Measurements from ENCODE around the gene TRIM2. TPM values are rescaled to one million over a fixed set of nuclear protein-coding genes. Genes with fewer than 3 reads are reported as not detected.

Gene TRIM2
- total and polyA plus RNA-seq, 7 experiments from 2014 or later, result 0.12 to 3.9 (median 2.1) TPM

DNA sequence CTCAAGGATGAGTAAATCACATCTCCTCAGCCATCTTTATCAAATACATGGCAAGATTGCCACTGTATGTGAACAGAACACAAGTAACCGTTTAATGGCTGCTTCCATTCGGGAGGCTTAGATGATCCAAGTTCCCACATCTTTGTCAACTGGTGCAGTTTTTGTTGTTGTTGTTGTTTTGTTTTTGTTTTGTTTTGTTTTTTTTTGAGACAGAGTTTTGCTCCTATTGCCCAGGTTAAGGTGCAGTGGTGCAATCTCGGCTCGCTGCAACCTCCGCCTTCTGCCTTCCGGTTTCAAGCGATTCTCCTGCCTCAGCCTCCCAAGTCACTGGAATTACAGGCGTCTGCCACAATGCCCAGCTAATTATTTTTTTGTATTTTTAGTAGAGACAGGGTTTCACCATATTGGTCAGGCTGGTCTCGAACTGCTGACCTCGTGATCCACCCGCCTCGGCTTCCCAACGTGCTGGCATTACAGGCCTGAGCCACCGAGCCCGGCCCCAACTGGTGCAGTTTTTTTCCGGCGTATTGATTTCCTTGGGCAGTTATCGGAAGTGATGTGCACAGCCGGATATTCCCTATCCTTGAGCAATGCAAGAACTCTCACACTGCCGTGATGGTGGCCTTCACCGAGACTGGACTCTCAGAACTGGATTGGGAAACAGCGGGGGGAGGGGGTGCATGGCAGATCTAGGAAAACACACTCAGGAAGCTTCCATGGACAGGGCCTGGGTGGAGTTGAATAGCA, 29.2 kb upstream of the TRIM2 start:
- ATAC-seq, result no peak
- H3K4me1 Mint-ChIP-seq, result no peaks in the 10 kb centered on the region
- Histone ChIP-seq H3K27ac (ENCODE audit: low read depth, low read length) (no peak overlapping the region), H3K4me1 (ENCODE audit: control insufficient read depth in 2 of 2, insufficient read depth in 2 of 2, low read length in 2 of 2) (no peaks in the 10 kb centered on the region), H3K4me3 (ENCODE audit: low read length) (no peak overlapping the region), H3K36me3 (ENCODE audit: control insufficient read depth in 2 of 3, insufficient read depth in 3 of 3, low read length in 3 of 3) (no peaks in the 10 kb centered on the region), H3K9me3 (ENCODE audit: control insufficient read depth in 2 of 3, low read length in 3 of 3) (no peaks in the 10 kb centered on the region), H3K27me3 (ENCODE audit: control insufficient read depth in 2 of 2, insufficient read depth in 2 of 2, low read length in 2 of 2) (no peaks in the 10 kb centered on the region)
- POLR2A ChIA-PET, result no interaction called here
- CTCF ChIA-PET, result interaction anchor here (0.6 kb wide), 1 partner anchor 44 kb away, joined by 3 read pairs; no protein-coding TSS in a partner anchor
- intact Hi-C loops (cut with micrococcal nuclease), result no loop called here
- no peak for DNase-seq
- no peaks in the 10 kb centered on the region for H3K36me3 Mint-ChIP-seq
- peak overlapping the region in 1 of 9 donors; percentile 23 for H3K27ac Mint-ChIP-seq
- H3K9me3 Mint-ChIP-seq, result peaks cover 0 to 1% (median 0%) of the 10 kb centered on the region in 11 donors
- no peak overlapping the region for H3K4me3 Mint-ChIP-seq
- peaks cover 0 to 4% (median 0%) of the 10 kb centered on the region in 5 donors for H3K27me3 Mint-ChIP-seq

DNA sequence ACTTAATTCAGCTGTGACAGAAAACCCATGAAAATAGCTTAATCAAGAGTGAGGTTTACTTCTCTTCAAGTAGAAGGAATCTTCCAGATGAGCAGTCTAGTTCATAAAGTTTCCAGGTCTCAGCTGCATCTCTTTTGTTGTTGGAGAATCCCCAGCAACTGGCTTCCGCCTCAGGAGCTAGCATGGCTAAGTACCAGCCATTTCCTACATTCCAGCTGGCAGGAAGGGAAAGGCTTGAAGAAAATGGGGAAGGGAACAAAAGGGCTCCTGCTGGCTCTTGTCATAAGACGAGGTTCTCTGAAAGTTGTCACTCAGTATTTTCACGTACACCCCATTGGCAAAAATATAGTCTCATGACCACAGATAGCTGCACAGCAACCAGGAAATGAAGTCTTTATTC, 27.3 kb upstream of the TRIM2 start:
- intact Hi-C loops (cut with micrococcal nuclease), result no loop called here

DNA sequence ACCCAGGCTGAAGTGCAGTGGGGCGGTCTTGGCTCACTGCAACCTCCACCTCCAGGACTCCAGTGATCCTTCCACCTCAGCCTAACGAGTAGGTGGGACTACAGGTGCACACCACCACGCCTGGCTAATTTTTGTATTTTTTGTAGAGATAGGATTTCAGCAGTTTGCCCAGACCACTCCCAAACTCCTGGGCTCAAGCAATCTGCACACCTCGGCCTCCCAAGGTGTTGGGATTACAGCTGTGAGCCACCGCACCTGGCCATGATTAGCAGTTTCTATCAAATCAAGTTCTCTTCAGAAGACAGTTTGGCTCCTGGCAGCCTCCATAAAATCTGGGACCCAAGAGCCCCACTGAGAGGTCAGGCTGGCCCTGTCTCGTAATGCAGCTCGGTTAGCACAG, 26.4 kb upstream of the TRIM2 start:
- peaks cover 0 to 2% (median 0%) of the 10 kb centered on the region in 5 donors for H3K27me3 Mint-ChIP-seq
- H3K4me3 ChIP-seq (ENCODE audit: low read length), result no peak overlapping the region
- H3K9me3 ChIP-seq (ENCODE audit: control insufficient read depth in 2 of 3, low read length in 3 of 3), result no peaks in the 10 kb centered on the region
- H3K36me3 ChIP-seq (ENCODE audit: control insufficient read depth in 2 of 3, insufficient read depth in 3 of 3, low read length in 3 of 3), result no peaks in the 10 kb centered on the region
- intact Hi-C loops (cut with micrococcal nuclease), result no loop called here
- no peak overlapping the region for H3K27ac ChIP-seq (ENCODE audit: low read depth, low read length)
- no peak overlapping the region for H3K27ac Mint-ChIP-seq
- CTCF ChIA-PET, result no interaction called here
- DNase-seq (no peak), ATAC-seq (no peak)
- POLR2A ChIA-PET, result interaction anchor here (1.2 kb wide), 1 partner anchor 18 kb away, joined by 3 read pairs; no protein-coding TSS in a partner anchor
- H3K4me1 ChIP-seq (ENCODE audit: control insufficient read depth in 2 of 2, insufficient read depth in 2 of 2, low read length in 2 of 2), result no peaks in the 10 kb centered on the region
- no peaks in the 10 kb centered on the region for H3K4me1 Mint-ChIP-seq
- H3K4me3 Mint-ChIP-seq, result no peak overlapping the region
- H3K27me3 ChIP-seq (ENCODE audit: control insufficient read depth in 2 of 2, insufficient read depth in 2 of 2, low read length in 2 of 2), result no peaks in the 10 kb centered on the region
- peaks cover 0 to 1% (median 0%) of the 10 kb centered on the region in 11 donors for H3K9me3 Mint-ChIP-seq
- H3K36me3 Mint-ChIP-seq, result no peaks in the 10 kb centered on the region

More for the DNA sequence above, 27.3 kb upstream of the TRIM2 start:
- no peak for ATAC-seq
- H3K9me3 ChIP-seq (ENCODE audit: control insufficient read depth in 2 of 3, low read length in 3 of 3), result no peaks in the 10 kb centered on the region
- H3K27me3 ChIP-seq (ENCODE audit: control insufficient read depth in 2 of 2, insufficient read depth in 2 of 2, low read length in 2 of 2), result no peaks in the 10 kb centered on the region
- H3K27ac Mint-ChIP-seq, result no peak overlapping the region
- H3K4me3 Mint-ChIP-seq, result no peak overlapping the region
- ChIA-PET POLR2A (no interaction called here), CTCF (no interaction called here)
- no peak for DNase-seq
- no peak overlapping the region for H3K4me3 ChIP-seq (ENCODE audit: low read length)
- no peak overlapping the region for H3K27ac ChIP-seq (ENCODE audit: low read depth, low read length)
- H3K36me3 ChIP-seq (ENCODE audit: control insufficient read depth in 2 of 3, insufficient read depth in 3 of 3, low read length in 3 of 3), result no peaks in the 10 kb centered on the region
- no peaks in the 10 kb centered on the region for H3K4me1 Mint-ChIP-seq
- H3K36me3 Mint-ChIP-seq, result no peaks in the 10 kb centered on the region
- H3K4me1 ChIP-seq (ENCODE audit: control insufficient read depth in 2 of 2, insufficient read depth in 2 of 2, low read length in 2 of 2), result no peaks in the 10 kb centered on the region
- peaks cover 0 to 4% (median 0%) of the 10 kb centered on the region in 5 donors for H3K27me3 Mint-ChIP-seq
- H3K9me3 Mint-ChIP-seq, result peaks cover 0 to 1% (median 0%) of the 10 kb centered on the region in 11 donors

DNA sequence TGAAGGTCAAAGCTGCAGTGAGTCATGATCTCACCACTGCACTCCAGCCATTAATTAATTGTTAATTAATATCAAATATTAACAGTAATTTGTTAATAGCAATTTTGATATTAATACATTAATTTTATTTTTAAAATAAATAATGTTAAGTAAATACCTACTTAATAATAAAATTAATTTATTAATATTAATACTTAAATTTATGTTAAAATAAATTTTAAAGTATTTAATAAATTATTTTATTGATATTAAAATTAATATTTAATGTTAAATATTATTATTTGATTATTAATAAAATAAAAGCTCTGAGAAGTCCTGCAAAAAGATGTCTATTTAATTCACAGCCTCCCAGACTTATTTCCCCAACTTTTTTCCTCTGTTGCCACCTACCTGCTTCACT, 25.1 kb upstream of the TRIM2 start:
- Mint-ChIP-seq H3K27ac (no peak overlapping the region), H3K4me1 (no peaks in the 10 kb centered on the region), H3K36me3 (no peaks in the 10 kb centered on the region), H3K27me3 (peaks cover 0 to 2% (median 0%) of the 10 kb centered on the region in 5 donors), H3K9me3 (peaks cover 0 to 1% (median 0%) of the 10 kb centered on the region in 11 donors), H3K4me3 (no peak overlapping the region)
- CTCF ChIA-PET, result no interaction called here
- no peaks in the 10 kb centered on the region for H3K27me3 ChIP-seq (ENCODE audit: control insufficient read depth in 2 of 2, insufficient read depth in 2 of 2, low read length in 2 of 2)
- H3K9me3 ChIP-seq (ENCODE audit: control insufficient read depth in 2 of 3, low read length in 3 of 3), result no peaks in the 10 kb centered on the region
- H3K36me3 ChIP-seq (ENCODE audit: control insufficient read depth in 2 of 3, insufficient read depth in 3 of 3, low read length in 3 of 3), result no peaks in the 10 kb centered on the region
- no peak overlapping the region for H3K4me3 ChIP-seq (ENCODE audit: low read length)
- POLR2A ChIA-PET, result interaction anchor here (1.2 kb wide), 1 partner anchor 17 kb away, joined by 3 read pairs; no protein-coding TSS in a partner anchor
- DNase-seq (no peak), ATAC-seq (no peak)
- H3K4me1 ChIP-seq (ENCODE audit: control insufficient read depth in 2 of 2, insufficient read depth in 2 of 2, low read length in 2 of 2), result no peaks in the 10 kb centered on the region
- intact Hi-C loops (cut with micrococcal nuclease), result no loop called here
- no peak overlapping the region for H3K27ac ChIP-seq (ENCODE audit: low read depth, low read length)

DNA sequence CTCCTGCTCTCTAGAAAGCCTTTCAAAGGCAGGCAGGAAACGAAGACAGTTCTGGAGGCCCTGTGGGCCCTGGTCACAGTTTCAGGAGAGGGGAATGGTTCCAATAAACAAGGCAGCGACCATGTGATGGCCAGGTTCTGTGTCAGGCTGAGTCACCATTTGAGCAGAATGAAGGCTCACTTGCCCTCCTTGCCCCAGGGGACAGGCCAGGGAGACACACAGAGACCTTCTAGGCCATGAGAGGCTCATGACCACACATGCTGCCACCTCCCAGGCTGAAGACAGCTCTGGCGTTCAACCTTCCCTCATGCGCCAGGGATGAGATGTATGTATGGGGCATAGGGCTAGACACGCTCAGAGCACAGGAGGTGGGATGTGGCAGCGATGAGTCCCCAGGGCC, 22.9 kb upstream of the TRIM2 start:
- Histone ChIP-seq H3K27ac (ENCODE audit: low read depth, low read length) (no peak overlapping the region), H3K27me3 (ENCODE audit: control insufficient read depth in 2 of 2, insufficient read depth in 2 of 2, low read length in 2 of 2) (no peaks in the 10 kb centered on the region), H3K4me3 (ENCODE audit: low read length) (no peak overlapping the region), H3K36me3 (ENCODE audit: control insufficient read depth in 2 of 3, insufficient read depth in 3 of 3, low read length in 3 of 3) (no peaks in the 10 kb centered on the region), H3K4me1 (ENCODE audit: control insufficient read depth in 2 of 2, insufficient read depth in 2 of 2, low read length in 2 of 2) (no peaks in the 10 kb centered on the region), H3K9me3 (ENCODE audit: control insufficient read depth in 2 of 3, low read length in 3 of 3) (no peaks in the 10 kb centered on the region)
- H3K27ac Mint-ChIP-seq, result no peak overlapping the region
- intact Hi-C loops (cut with micrococcal nuclease), result no loop called here
- peaks cover 0 to 1% (median 0%) of the 10 kb centered on the region in 11 donors for H3K9me3 Mint-ChIP-seq
- ChIA-PET CTCF (no interaction called here), POLR2A (no interaction called here)
- peaks cover 0 to 2% (median 0%) of the 10 kb centered on the region in 5 donors for H3K27me3 Mint-ChIP-seq
- ATAC-seq, result no peak
- no peak overlapping the region for H3K4me3 Mint-ChIP-seq
- DNase-seq, result no peak
- H3K4me1 Mint-ChIP-seq, result no peaks in the 10 kb centered on the region
- no peaks in the 10 kb centered on the region for H3K36me3 Mint-ChIP-seq

DNA sequence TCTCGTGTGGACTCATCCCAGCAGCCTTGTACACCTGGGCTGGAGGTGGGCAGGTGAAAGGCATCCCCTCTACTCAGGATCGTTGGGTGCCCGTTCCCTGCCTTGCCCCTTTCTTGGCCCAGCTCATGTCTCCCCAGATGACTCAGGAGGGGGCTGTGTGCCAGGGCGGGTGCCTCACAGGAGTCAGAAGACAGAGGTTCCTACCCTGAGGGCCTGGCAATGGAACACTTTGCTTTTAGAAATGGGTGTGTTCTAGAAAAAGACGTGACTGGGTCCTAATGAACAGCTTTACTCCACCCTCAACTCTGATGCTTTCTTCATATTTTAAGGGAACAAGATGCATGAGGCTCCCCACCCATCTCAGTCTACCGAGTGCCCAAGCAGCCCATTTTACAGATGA, 22.5 kb upstream of the TRIM2 start:
- Histone ChIP-seq H3K4me3 (ENCODE audit: low read length) (no peak overlapping the region), H3K9me3 (ENCODE audit: control insufficient read depth in 2 of 3, low read length in 3 of 3) (no peaks in the 10 kb centered on the region), H3K4me1 (ENCODE audit: control insufficient read depth in 2 of 2, insufficient read depth in 2 of 2, low read length in 2 of 2) (no peaks in the 10 kb centered on the region), H3K36me3 (ENCODE audit: control insufficient read depth in 2 of 3, insufficient read depth in 3 of 3, low read length in 3 of 3) (no peaks in the 10 kb centered on the region), H3K27me3 (ENCODE audit: control insufficient read depth in 2 of 2, insufficient read depth in 2 of 2, low read length in 2 of 2) (no peaks in the 10 kb centered on the region), H3K27ac (ENCODE audit: low read depth, low read length) (no peak overlapping the region)
- Mint-ChIP-seq H3K27me3 (peaks cover 0 to 2% (median 0%) of the 10 kb centered on the region in 5 donors), H3K4me3 (no peak overlapping the region), H3K36me3 (no peaks in the 10 kb centered on the region), H3K4me1 (no peaks in the 10 kb centered on the region), H3K9me3 (peaks cover 0 to 1% (median 0%) of the 10 kb centered on the region in 11 donors), H3K27ac (no peak overlapping the region)
- ChIA-PET POLR2A (no interaction called here), CTCF (no interaction called here)
- ATAC-seq (no peak), DNase-seq (no peak)
- intact Hi-C loops (cut with micrococcal nuclease), result no loop called here

DNA sequence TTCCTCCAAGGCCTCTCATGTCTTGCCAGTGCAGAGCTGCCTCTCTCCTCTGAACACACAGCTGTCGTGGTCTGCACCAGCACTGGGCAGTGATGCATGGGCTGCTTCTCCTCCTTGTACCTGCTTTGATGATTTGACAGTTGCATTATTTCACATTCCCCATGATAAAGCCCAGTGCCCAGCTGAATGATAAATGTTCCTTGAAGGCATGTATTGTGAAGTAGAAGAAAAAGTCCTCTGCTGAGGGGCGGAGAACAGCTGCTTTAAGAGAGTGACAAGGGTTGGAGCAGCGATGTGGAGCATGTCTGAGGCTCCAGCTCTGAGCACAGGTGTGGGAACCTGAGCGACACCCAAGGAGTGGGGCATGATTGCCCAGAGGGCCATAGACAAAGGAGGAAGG, 21.1 kb upstream of the TRIM2 start:
- H3K27me3 ChIP-seq (ENCODE audit: control insufficient read depth in 2 of 2, insufficient read depth in 2 of 2, low read length in 2 of 2), result no peaks in the 10 kb centered on the region
- H3K27ac Mint-ChIP-seq, result peak overlapping the region in 1 of 9 donors; percentile 33
- no peaks in the 10 kb centered on the region for H3K36me3 Mint-ChIP-seq
- no peaks in the 10 kb centered on the region for H3K9me3 ChIP-seq (ENCODE audit: control insufficient read depth in 2 of 3, low read length in 3 of 3)
- no peak overlapping the region for H3K27ac ChIP-seq (ENCODE audit: low read depth, low read length)
- H3K27me3 Mint-ChIP-seq, result no peaks in the 10 kb centered on the region
- no peak for ATAC-seq
- H3K36me3 ChIP-seq (ENCODE audit: control insufficient read depth in 2 of 3, insufficient read depth in 3 of 3, low read length in 3 of 3), result no peaks in the 10 kb centered on the region
- no peaks in the 10 kb centered on the region for H3K4me1 Mint-ChIP-seq
- no peak overlapping the region for H3K4me3 ChIP-seq (ENCODE audit: low read length)
- CTCF ChIA-PET, result no interaction called here
- intact Hi-C loops (cut with micrococcal nuclease), result no loop called here
- POLR2A ChIA-PET, result interaction anchor here (0.6 to 0.8 kb wide), 2 partner anchors 36 to 389 kb away, joined by 3 read pairs; no protein-coding TSS in a partner anchor
- no peak overlapping the region for H3K4me3 Mint-ChIP-seq
- DNase-seq, result no peak
- H3K9me3 Mint-ChIP-seq, result no peaks in the 10 kb centered on the region
- no peaks in the 10 kb centered on the region for H3K4me1 ChIP-seq (ENCODE audit: control insufficient read depth in 2 of 2, insufficient read depth in 2 of 2, low read length in 2 of 2)
